Measurements from ENCODE around the gene AGPAT1. TPM values are rescaled to one million over a fixed set of nuclear protein-coding genes. Genes with fewer than 3 reads are reported as not detected.

Gene AGPAT1
- total and polyA plus RNA-seq, 2 of the 13 experiments (the other 11 are each of a cell fraction or from before 2014, with no cell fraction given): 51.3 to 139 TPM

GRCh38 chr6:32195902-32196681 is 20.2 kb upstream of the AGPAT1 start (continued):
- peak; percentile 44; the same call in 1 of the 2 replicates for TF ChIP-seq WIZ (CRISPR knock-in tag; IDR thresholded peaks at IDR 0.05)
- no peak; the same call in 1 of the 2 replicates for TF ChIP-seq HOXA5 (CRISPR knock-in tag; IDR thresholded peaks at IDR 0.05)
- no peak for TF ChIP-seq ZNF550 (CRISPR knock-in tag; IDR thresholded peaks at IDR 0.05; ENCODE audit: borderline replicate concordance)
- TF ChIP-seq, protein P1, sequence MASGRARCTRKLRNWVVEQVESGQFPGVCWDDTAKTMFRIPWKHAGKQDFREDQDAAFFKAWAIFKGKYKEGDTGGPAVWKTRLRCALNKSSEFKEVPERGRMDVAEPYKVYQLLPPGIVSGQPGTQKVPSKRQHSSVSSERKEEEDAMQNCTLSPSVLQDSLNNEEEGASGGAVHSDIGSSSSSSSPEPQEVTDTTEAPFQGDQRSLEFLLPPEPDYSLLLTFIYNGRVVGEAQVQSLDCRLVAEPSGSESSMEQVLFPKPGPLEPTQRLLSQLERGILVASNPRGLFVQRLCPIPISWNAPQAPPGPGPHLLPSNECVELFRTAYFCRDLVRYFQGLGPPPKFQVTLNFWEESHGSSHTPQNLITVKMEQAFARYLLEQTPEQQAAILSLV (CRISPR knock-in tag; IDR thresholded peaks at IDR 0.05; ENCODE audit: borderline replicate concordance): peak; percentile 88
- peak; percentile 65; the same call in 1 of the 2 replicates for TF ChIP-seq ZFP41 (CRISPR knock-in tag; IDR thresholded peaks at IDR 0.05; ENCODE audit: borderline replicate concordance)
- no peak for TF ChIP-seq U2AF1 (optimal IDR thresholded peaks at IDR 0.05; ENCODE audit: low read depth, low read length)
- peak; percentile 11 for TF ChIP-seq NCOA2 (CRISPR knock-in tag; IDR thresholded peaks at IDR 0.05)
- peak; percentile 4 for TF ChIP-seq THAP11 (CRISPR knock-in tag; IDR thresholded peaks at IDR 0.05)
- TF ChIP-seq MAF1 (CRISPR knock-in tag; IDR thresholded peaks at IDR 0.05; ENCODE audit: borderline replicate concordance): no peak; the same call in 1 of the 2 replicates
- peak; percentile 82 for TF ChIP-seq NR2C2 (CRISPR knock-in tag; IDR thresholded peaks at IDR 0.05; ENCODE audit: borderline replicate concordance)
- no peak for TF ChIP-seq PAF1 (CRISPR knock-in tag; IDR thresholded peaks at IDR 0.05)
- TF ChIP-seq HNF4G (IDR thresholded peaks at IDR 0.05; ENCODE audit: borderline replicate concordance, low read depth, low read length): no peak
- no peak for TF ChIP-seq HNF4G (CRISPR knock-in tag; IDR thresholded peaks at IDR 0.05; ENCODE audit: borderline replicate concordance, low read depth)
- TF ChIP-seq, protein P2, sequence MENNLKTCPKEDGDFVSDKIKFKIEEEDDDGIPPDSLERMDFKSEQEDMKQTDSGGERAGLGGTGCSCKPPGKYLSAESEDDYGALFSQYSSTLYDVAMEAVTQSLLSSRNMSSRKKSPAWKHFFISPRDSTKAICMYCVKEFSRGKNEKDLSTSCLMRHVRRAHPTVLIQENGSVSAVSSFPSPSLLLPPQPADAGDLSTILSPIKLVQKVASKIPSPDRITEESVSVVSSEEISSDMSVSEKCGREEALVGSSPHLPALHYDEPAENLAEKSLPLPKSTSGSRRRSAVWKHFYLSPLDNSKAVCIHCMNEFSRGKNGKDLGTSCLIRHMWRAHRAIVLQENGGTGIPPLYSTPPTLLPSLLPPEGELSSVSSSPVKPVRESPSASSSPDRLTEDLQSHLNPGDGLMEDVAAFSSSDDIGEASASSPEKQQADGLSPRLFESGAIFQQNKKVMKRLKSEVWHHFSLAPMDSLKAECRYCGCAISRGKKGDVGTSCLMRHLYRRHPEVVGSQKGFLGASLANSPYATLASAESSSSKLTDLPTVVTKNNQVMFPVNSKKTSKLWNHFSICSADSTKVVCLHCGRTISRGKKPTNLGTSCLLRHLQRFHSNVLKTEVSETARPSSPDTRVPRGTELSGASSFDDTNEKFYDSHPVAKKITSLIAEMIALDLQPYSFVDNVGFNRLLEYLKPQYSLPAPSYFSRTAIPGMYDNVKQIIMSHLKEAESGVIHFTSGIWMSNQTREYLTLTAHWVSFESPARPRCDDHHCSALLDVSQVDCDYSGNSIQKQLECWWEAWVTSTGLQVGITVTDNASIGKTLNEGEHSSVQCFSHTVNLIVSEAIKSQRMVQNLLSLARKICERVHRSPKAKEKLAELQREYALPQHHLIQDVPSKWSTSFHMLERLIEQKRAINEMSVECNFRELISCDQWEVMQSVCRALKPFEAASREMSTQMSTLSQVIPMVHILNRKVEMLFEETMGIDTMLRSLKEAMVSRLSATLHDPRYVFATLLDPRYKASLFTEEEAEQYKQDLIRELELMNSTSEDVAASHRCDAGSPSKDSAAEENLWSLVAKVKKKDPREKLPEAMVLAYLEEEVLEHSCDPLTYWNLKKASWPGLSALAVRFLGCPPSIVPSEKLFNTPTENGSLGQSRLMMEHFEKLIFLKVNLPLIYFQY (CRISPR knock-in tag; IDR thresholded peaks at IDR 0.05; ENCODE audit: borderline replicate concordance): peak; percentile 82; the same call in 1 of the 2 replicates
- no peak for TF ChIP-seq SP2 (CRISPR knock-in tag; IDR thresholded peaks at IDR 0.05)
- TF ChIP-seq MYNN (CRISPR knock-in tag; IDR thresholded peaks at IDR 0.05; ENCODE audit: low read depth): no peak
- peak; percentile 58; the same call in 1 of the 2 replicates for TF ChIP-seq THRA (CRISPR knock-in tag; IDR thresholded peaks at IDR 0.05; ENCODE audit: borderline replicate concordance)
- no peak for TF ChIP-seq ZNF562 (CRISPR knock-in tag; IDR thresholded peaks at IDR 0.05; ENCODE audit: borderline replicate concordance)
- peak; percentile 88 for TF ChIP-seq ZSCAN20 (CRISPR knock-in tag; IDR thresholded peaks at IDR 0.05; ENCODE audit: borderline replicate concordance)
- no peak for TF ChIP-seq MTF1 (CRISPR knock-in tag; IDR thresholded peaks at IDR 0.05)
- no peak for TF ChIP-seq ADNP (CRISPR knock-in tag; IDR thresholded peaks at IDR 0.05)
- peak; percentile 88; the same call in 1 of the 2 replicates for TF ChIP-seq MXD1 (CRISPR knock-in tag; IDR thresholded peaks at IDR 0.05)
- no peak for TF ChIP-seq ZNF7 (CRISPR knock-in tag; IDR thresholded peaks at IDR 0.05)
- TF ChIP-seq GZF1 (CRISPR knock-in tag; IDR thresholded peaks at IDR 0.05): peak; percentile 87
